ENCODE measurements around the gene CRPPA.

DNA sequence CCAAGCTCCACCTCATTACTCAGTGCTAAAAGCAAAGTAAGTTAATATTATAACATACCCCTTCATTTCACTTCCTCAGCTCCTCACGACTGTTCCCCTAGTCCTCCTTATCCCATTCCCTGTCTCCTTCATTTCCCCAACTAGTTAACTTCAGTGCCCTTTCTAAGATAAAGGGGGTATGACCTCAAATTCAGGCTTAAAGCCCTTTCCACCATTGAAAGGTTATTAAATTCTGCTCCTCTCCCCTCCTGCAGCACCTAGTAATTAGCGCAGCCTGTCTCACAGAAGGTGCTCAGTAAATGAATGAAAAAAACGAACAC, 1.0 kb downstream of the CRPPA start:
- TF ChIP-seq, protein P1, sequence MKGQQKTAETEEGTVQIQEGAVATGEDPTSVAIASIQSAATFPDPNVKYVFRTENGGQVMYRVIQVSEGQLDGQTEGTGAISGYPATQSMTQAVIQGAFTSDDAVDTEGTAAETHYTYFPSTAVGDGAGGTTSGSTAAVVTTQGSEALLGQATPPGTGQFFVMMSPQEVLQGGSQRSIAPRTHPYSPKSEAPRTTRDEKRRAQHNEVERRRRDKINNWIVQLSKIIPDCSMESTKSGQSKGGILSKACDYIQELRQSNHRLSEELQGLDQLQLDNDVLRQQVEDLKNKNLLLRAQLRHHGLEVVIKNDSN (IDR thresholded peaks at IDR 0.05; ENCODE audit: borderline replicate concordance, extremely low read length, insufficient read depth, low read depth, low read length) = no peak
- TF ChIP-seq EZH2 (IDR thresholded peaks at IDR 0.05; ENCODE audit: borderline replicate concordance, control insufficient read depth, low read depth, low read length) (no peak), MYC (IDR thresholded peaks at IDR 0.05; ENCODE audit: insufficient read depth, insufficient read length, insufficient replicate concordance, low read length, severe bottlenecking) (no peak), RFX5 (IDR thresholded peaks at IDR 0.05; ENCODE audit: low read depth, low read length) (no peak), SMC3 (IDR thresholded peaks at IDR 0.05; ENCODE audit: borderline replicate concordance, low read length) (no peak), POLR2A (IDR thresholded peaks at IDR 0.05; ENCODE audit: low read depth, low read length) (no peak)
- TF ChIP-seq, protein P2, sequence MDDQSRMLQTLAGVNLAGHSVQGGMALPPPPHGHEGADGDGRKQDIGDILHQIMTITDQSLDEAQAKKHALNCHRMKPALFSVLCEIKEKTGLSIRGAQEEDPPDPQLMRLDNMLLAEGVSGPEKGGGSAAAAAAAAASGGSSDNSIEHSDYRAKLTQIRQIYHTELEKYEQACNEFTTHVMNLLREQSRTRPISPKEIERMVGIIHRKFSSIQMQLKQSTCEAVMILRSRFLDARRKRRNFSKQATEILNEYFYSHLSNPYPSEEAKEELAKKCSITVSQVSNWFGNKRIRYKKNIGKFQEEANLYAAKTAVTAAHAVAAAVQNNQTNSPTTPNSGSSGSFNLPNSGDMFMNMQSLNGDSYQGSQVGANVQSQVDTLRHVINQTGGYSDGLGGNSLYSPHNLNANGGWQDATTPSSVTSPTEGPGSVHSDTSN (IDR thresholded peaks at IDR 0.05; ENCODE audit: insufficient replicate concordance, low read depth, low read length) = no peak
- TF ChIP-seq, protein P3, sequence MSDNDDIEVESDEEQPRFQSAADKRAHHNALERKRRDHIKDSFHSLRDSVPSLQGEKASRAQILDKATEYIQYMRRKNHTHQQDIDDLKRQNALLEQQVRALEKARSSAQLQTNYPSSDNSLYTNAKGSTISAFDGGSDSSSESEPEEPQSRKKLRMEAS (IDR thresholded peaks at IDR 0.05; ENCODE audit: low read depth, low read length) = no peak
